DOHH2 (cell line): ENCODE results near the gene CTAG1B.

ENCODE experiments used
- H3F3A ChIP-seq: fragments of 200-600 bp; sonication (generic), shearing (Covaris generic); 2 replicates; pipeline ENCODE4 v1.6.0; 2016; ENCODE audit warnings: antibody characterized with exemption, mild to moderate bottlenecking; ENCODE audit not compliant: control insufficient read depth, insufficient read depth
- H3K27ac ChIP-seq: fragments of 200-600 bp; sonication (generic); 2 replicates; pipeline ENCODE4 v1.5.1; 2014; ENCODE audit warnings: low read depth, mild to moderate bottlenecking, low read length, moderate library complexity
- H3K27me3 ChIP-seq: fragments of 200-600 bp; sonication (generic); 2 replicates; pipeline ENCODE4 v1.6.1; 2014; ENCODE audit warnings: mild to moderate bottlenecking, low read length, mixed read lengths; ENCODE audit not compliant: control insufficient read depth
- H3K36me3 ChIP-seq: fragments of 200-600 bp; sonication (generic); 2 replicates; pipeline ENCODE4 v1.6.1; 2014; ENCODE audit warnings: mild to moderate bottlenecking, low read length, moderate library complexity, mixed read lengths; ENCODE audit not compliant: control insufficient read depth
- H3K4me1 ChIP-seq: fragments of 200-600 bp; sonication (generic); 2 replicates; pipeline ENCODE4 v1.6.1; 2014; ENCODE audit warnings: mild to moderate bottlenecking, low read length, mixed read lengths; ENCODE audit not compliant: control insufficient read depth
- H3K4me2 ChIP-seq: fragments of 200-600 bp; sonication (generic); 2 replicates; pipeline ENCODE4 v1.6.0; 2014; ENCODE audit warnings: mild to moderate bottlenecking, low read length, moderate library complexity
- H3K4me3 ChIP-seq: fragments of 200-600 bp; sonication (generic); 2 replicates; pipeline ENCODE4 v1.5.1; 2014; ENCODE audit warnings: mild to moderate bottlenecking, low read length, mixed read lengths
- H3K79me2 ChIP-seq: fragments of 200-600 bp; sonication (generic); 2 replicates; pipeline ENCODE4 v1.6.1; 2014; ENCODE audit warnings: mild to moderate bottlenecking, low read length, mixed read lengths; ENCODE audit not compliant: control insufficient read depth
- H3K9me2 ChIP-seq: fragments of 200-600 bp; sonication (generic); replicated peaks from 2 replicates; pipeline ENCODE4 v1.6.1; 2014; ENCODE audit warnings: mild to moderate bottlenecking, low read length, mixed read lengths; ENCODE audit not compliant: control insufficient read depth
- H3K9me3 ChIP-seq: fragments of 200-600 bp; sonication (generic); 2 replicates; pipeline ENCODE4 v1.6.1; 2014; ENCODE audit warnings: antibody characterized with exemption, low read length, mixed read lengths; ENCODE audit not compliant: control insufficient read depth, insufficient read depth
- H4K20me1 ChIP-seq: fragments of 200-600 bp; sonication (generic); 2 replicates; pipeline ENCODE4 v1.6.0; 2014; ENCODE audit warnings: low read depth, mild to moderate bottlenecking, antibody characterized with exemption, low read length, moderate library complexity; ENCODE audit not compliant: control insufficient read depth, insufficient read depth
- EZH2phosphoT487 ChIP-seq: fragments of 200-600 bp; sonication (generic); IDR thresholded peaks from 2 replicates; pipeline ENCODE4 v1.6.1; 2017; ENCODE audit warnings: borderline replicate concordance, mild to moderate bottlenecking, antibody characterized with exemption, low read length, moderate library complexity, mixed read lengths
- TF ChIP-seq, protein P1 (sequence below): fragments of 200-600 bp; sonication (generic); IDR thresholded peaks from one replicate; pipeline ENCODE4 v1.5.1; 2014; ENCODE audit warnings: antibody characterized with exemption, mild to moderate bottlenecking, low read depth, low read length; ENCODE audit not compliant: poor library complexity, severe bottlenecking

CTAG1B gene

GRCh38 chrX:154602766-154603437 lies 16.2 kb downstream of the CTAG1B start:
- Histone ChIP-seq H3K4me2 (no peak overlapping the region), H3K79me2 (no peaks in the 10 kb centered on the region), H3K27me3 (no peaks in the 10 kb centered on the region), H3K4me3 (no peak overlapping the region), H4K20me1 (no peaks in the 10 kb centered on the region), H3K27ac (no peak overlapping the region), H3K9me3 (no peaks in the 10 kb centered on the region), H3F3A (no peaks in the 10 kb centered on the region), H3K9me2 (no peaks in the 10 kb centered on the region), H3K4me1 (no peaks in the 10 kb centered on the region), H3K36me3 (no peaks in the 10 kb centered on the region)
- TF ChIP-seq, protein P1, sequence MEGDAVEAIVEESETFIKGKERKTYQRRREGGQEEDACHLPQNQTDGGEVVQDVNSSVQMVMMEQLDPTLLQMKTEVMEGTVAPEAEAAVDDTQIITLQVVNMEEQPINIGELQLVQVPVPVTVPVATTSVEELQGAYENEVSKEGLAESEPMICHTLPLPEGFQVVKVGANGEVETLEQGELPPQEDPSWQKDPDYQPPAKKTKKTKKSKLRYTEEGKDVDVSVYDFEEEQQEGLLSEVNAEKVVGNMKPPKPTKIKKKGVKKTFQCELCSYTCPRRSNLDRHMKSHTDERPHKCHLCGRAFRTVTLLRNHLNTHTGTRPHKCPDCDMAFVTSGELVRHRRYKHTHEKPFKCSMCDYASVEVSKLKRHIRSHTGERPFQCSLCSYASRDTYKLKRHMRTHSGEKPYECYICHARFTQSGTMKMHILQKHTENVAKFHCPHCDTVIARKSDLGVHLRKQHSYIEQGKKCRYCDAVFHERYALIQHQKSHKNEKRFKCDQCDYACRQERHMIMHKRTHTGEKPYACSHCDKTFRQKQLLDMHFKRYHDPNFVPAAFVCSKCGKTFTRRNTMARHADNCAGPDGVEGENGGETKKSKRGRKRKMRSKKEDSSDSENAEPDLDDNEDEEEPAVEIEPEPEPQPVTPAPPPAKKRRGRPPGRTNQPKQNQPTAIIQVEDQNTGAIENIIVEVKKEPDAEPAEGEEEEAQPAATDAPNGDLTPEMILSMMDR: no peak
- no peak for TF ChIP-seq EZH2phosphoT487

GRCh38 chrX:154602226-154602625 lies 16.9 kb downstream of the CTAG1B start:
- no peaks in the 10 kb centered on the region for H3K79me2 ChIP-seq
- H3K9me3 ChIP-seq: no peaks in the 10 kb centered on the region
- H4K20me1 ChIP-seq: no peaks in the 10 kb centered on the region
- H3K27ac ChIP-seq: no peak overlapping the region
- no peaks in the 10 kb centered on the region for H3K36me3 ChIP-seq
- no peaks in the 10 kb centered on the region for H3K9me2 ChIP-seq
- no peak overlapping the region for H3K4me2 ChIP-seq
- no peaks in the 10 kb centered on the region for H3K27me3 ChIP-seq
- no peak for TF ChIP-seq EZH2phosphoT487
- TF ChIP-seq, protein P1: no peak
- no peak overlapping the region for H3K4me3 ChIP-seq
- no peaks in the 10 kb centered on the region for H3F3A ChIP-seq
- no peaks in the 10 kb centered on the region for H3K4me1 ChIP-seq

DNA sequence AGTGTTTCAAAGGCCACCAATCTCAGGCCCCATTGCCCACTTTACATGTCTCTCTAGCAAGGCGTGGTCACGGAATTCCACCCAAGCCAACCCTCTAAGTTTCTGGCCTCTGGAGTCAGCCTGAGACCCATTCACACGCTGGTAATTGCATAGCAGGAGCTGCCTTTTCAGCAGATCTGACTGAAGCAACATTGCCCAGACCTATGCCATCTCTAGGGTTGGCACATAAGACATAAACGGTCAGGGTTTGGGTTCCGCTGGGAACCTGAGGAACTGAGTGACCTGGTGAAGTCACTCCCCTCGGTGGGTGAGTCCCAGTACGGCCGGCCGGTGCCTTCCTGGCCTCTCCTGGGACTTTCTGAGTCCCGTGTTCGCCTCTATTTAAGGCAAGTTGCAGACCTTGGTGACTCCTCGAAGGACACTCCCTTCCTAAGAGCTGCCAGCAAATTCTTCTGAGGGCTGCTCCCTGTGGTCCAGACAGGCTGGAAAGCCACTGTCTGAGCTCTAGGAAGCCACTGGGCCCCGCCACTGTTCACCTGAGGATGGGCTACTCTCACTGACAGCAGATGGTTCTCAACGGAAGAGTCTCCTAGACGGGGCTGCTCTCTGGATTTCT lies 18.2 kb downstream of the CTAG1B start:
- H3K27me3 ChIP-seq: no peaks in the 10 kb centered on the region
- H3K79me2 ChIP-seq: no peaks in the 10 kb centered on the region
- no peaks in the 10 kb centered on the region for H3K36me3 ChIP-seq
- no peaks in the 10 kb centered on the region for H3K9me3 ChIP-seq
- H3K4me2 ChIP-seq: no peak overlapping the region
- H3F3A ChIP-seq: no peaks in the 10 kb centered on the region
- H3K4me1 ChIP-seq: no peaks in the 10 kb centered on the region
- H3K4me3 ChIP-seq: no peak overlapping the region
- no peak overlapping the region for H3K27ac ChIP-seq
- no peaks in the 10 kb centered on the region for H3K9me2 ChIP-seq
- TF ChIP-seq, protein P1: no peak
- TF ChIP-seq EZH2phosphoT487: no peak
- H4K20me1 ChIP-seq: no peaks in the 10 kb centered on the region
